C4-2B (cell line): Measurements from ENCODE around the gene IFT81.

Source experiments
- ZFX ChIP-seq: fragments of 450-650 bp; IDR thresholded peaks from 2 replicates; pipeline ENCODE4 v1.6.1; 2017
- TF ChIP-seq, protein P1 (sequence below): fragments of 450-650 bp; conservative IDR thresholded peaks from 2 replicates; pipeline ENCODE4 v1.5.1; 2017; ENCODE audit warnings: mild to moderate bottlenecking

DNA sequence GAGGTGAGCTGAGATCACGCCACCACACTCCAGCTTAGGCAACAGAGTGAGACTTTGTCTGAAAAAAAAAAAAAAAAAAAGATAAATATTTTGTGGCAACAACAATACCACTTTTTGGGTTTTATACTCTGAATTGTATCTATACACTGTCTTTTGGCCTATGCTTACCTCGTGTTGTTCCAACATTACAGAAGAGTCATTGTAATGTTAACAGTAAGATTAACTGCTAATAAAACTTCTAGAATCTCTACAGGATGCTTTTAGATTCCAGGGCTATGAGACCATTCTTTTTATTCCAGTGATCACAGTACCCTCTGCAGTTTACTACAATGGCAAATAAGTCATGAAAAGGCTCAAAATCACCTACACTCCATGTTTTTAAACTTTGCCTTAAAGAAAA, 11.6 kb downstream of the IFT81 start:
- no peak for TF ChIP-seq ZFX
- TF ChIP-seq, protein P1, sequence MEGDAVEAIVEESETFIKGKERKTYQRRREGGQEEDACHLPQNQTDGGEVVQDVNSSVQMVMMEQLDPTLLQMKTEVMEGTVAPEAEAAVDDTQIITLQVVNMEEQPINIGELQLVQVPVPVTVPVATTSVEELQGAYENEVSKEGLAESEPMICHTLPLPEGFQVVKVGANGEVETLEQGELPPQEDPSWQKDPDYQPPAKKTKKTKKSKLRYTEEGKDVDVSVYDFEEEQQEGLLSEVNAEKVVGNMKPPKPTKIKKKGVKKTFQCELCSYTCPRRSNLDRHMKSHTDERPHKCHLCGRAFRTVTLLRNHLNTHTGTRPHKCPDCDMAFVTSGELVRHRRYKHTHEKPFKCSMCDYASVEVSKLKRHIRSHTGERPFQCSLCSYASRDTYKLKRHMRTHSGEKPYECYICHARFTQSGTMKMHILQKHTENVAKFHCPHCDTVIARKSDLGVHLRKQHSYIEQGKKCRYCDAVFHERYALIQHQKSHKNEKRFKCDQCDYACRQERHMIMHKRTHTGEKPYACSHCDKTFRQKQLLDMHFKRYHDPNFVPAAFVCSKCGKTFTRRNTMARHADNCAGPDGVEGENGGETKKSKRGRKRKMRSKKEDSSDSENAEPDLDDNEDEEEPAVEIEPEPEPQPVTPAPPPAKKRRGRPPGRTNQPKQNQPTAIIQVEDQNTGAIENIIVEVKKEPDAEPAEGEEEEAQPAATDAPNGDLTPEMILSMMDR = no peak
